ENCODE measurements around the gene AOPEP.
"Not testable (repeated sequence)": the region's sequence is repeated elsewhere in the genome, so short reads cannot be mapped to it uniquely, and the experiment has no call there.

Gene AOPEP

GRCh38 chr9:94961870-94962269 is 235.4 kb downstream of the AOPEP start:
- Histone ChIP-seq H3K27me3 (ENCODE audit: control insufficient read depth in 1 of 2, insufficient read depth in 2 of 2, low read length in 2 of 2) (no peaks in the 10 kb centered on the region), H3K4me1 (ENCODE audit: control insufficient read depth in 1 of 2, insufficient read depth in 2 of 2, low read length in 2 of 2) (no peaks in the 10 kb centered on the region), H3K36me3 (ENCODE audit: control insufficient read depth in 1 of 2, insufficient read depth in 2 of 2, low read length in 2 of 2) (no peaks in the 10 kb centered on the region), H3K9ac (ENCODE audit: low read depth in 1 of 2, low read length in 2 of 2) (no peak overlapping the region), H3K4me3 (ENCODE audit: low read depth in 1 of 2, low read length in 2 of 2) (no peak overlapping the region), H3K9me3 (ENCODE audit: control insufficient read depth in 1 of 2, low read length in 2 of 2) (no peaks in the 10 kb centered on the region), H3K27ac (ENCODE audit: low read depth, low read length) (no peak overlapping the region)

GRCh38 chr9:94965631-94966030 is 239.1 kb downstream of the AOPEP start:
- H3K4me3 ChIP-seq (ENCODE audit: low read depth in 1 of 2, low read length in 2 of 2); H3K9ac ChIP-seq (ENCODE audit: low read depth in 1 of 2, low read length in 2 of 2); H3K4me1 ChIP-seq (ENCODE audit: control insufficient read depth in 1 of 2, insufficient read depth in 2 of 2, low read length in 2 of 2); H3K27me3 ChIP-seq (ENCODE audit: control insufficient read depth in 1 of 2, insufficient read depth in 2 of 2, low read length in 2 of 2); H3K27ac ChIP-seq (ENCODE audit: low read depth, low read length); H3K36me3 ChIP-seq (ENCODE audit: control insufficient read depth in 1 of 2, insufficient read depth in 2 of 2, low read length in 2 of 2); H3K9me3 ChIP-seq (ENCODE audit: control insufficient read depth in 1 of 2, low read length in 2 of 2): not testable (repeated sequence)

- H3K4me1 ChIP-seq (ENCODE audit: control insufficient read depth in 1 of 2, insufficient read depth in 2 of 2, low read length in 2 of 2); H3K9ac ChIP-seq (ENCODE audit: low read depth in 1 of 2, low read length in 2 of 2); H3K9me3 ChIP-seq (ENCODE audit: control insufficient read depth in 1 of 2, low read length in 2 of 2); H3K36me3 ChIP-seq (ENCODE audit: control insufficient read depth in 1 of 2, insufficient read depth in 2 of 2, low read length in 2 of 2); H3K27me3 ChIP-seq (ENCODE audit: control insufficient read depth in 1 of 2, insufficient read depth in 2 of 2, low read length in 2 of 2); H3K4me3 ChIP-seq (ENCODE audit: low read depth in 1 of 2, low read length in 2 of 2); H3K27ac ChIP-seq (ENCODE audit: low read depth, low read length): not testable (repeated sequence)
These were observed 239.5 kb downstream of the AOPEP start for GRCh38 chr9:94966046-94966445.

- Histone ChIP-seq H3K9me3 (ENCODE audit: control insufficient read depth in 1 of 2, low read length in 2 of 2) (no peaks in the 10 kb centered on the region), H3K36me3 (ENCODE audit: control insufficient read depth in 1 of 2, insufficient read depth in 2 of 2, low read length in 2 of 2) (no peaks in the 10 kb centered on the region), H3K27ac (ENCODE audit: low read depth, low read length) (no peak overlapping the region), H3K4me3 (ENCODE audit: low read depth in 1 of 2, low read length in 2 of 2) (no peak overlapping the region), H3K4me1 (ENCODE audit: control insufficient read depth in 1 of 2, insufficient read depth in 2 of 2, low read length in 2 of 2) (peaks cover 12 to 17% of the 10 kb centered on the region in 2 donors), H3K27me3 (ENCODE audit: control insufficient read depth in 1 of 2, insufficient read depth in 2 of 2, low read length in 2 of 2) (no peaks in the 10 kb centered on the region), H3K9ac (ENCODE audit: low read depth in 1 of 2, low read length in 2 of 2) (no peak overlapping the region)
These were observed 241.0 kb downstream of the AOPEP start for GRCh38 chr9:94967482-94967881.

- Histone ChIP-seq H3K9ac (ENCODE audit: low read depth in 1 of 2, low read length in 2 of 2) (no peak overlapping the region), H3K27ac (ENCODE audit: low read depth, low read length) (no peak overlapping the region), H3K4me3 (ENCODE audit: low read depth in 1 of 2, low read length in 2 of 2) (no peak overlapping the region), H3K4me1 (ENCODE audit: control insufficient read depth in 1 of 2, insufficient read depth in 2 of 2, low read length in 2 of 2) (peaks cover 31 to 42% of the 10 kb centered on the region in 2 donors), H3K36me3 (ENCODE audit: control insufficient read depth in 1 of 2, insufficient read depth in 2 of 2, low read length in 2 of 2) (no peaks in the 10 kb centered on the region), H3K27me3 (ENCODE audit: control insufficient read depth in 1 of 2, insufficient read depth in 2 of 2, low read length in 2 of 2) (no peaks in the 10 kb centered on the region), H3K9me3 (ENCODE audit: control insufficient read depth in 1 of 2, low read length in 2 of 2) (no peaks in the 10 kb centered on the region)
These were observed 245.1 kb downstream of the AOPEP start for GRCh38 chr9:94971378-94972131.

GRCh38 chr9:94973451-94973941 is 247.0 kb downstream of the AOPEP start:
- no peak overlapping the region for H3K4me3 ChIP-seq (ENCODE audit: low read depth in 1 of 2, low read length in 2 of 2)
- no peaks in the 10 kb centered on the region for H3K36me3 ChIP-seq (ENCODE audit: control insufficient read depth in 1 of 2, insufficient read depth in 2 of 2, low read length in 2 of 2)
- no peaks in the 10 kb centered on the region for H3K9me3 ChIP-seq (ENCODE audit: control insufficient read depth in 1 of 2, low read length in 2 of 2)
- peak overlapping the region; percentile 48 for H3K27ac ChIP-seq (ENCODE audit: low read depth, low read length)
- H3K9ac ChIP-seq (ENCODE audit: low read depth in 1 of 2, low read length in 2 of 2), result no peak overlapping the region
- no peaks in the 10 kb centered on the region for H3K27me3 ChIP-seq (ENCODE audit: control insufficient read depth in 1 of 2, insufficient read depth in 2 of 2, low read length in 2 of 2)
- peaks cover 28 to 42% of the 10 kb centered on the region in 2 donors for H3K4me1 ChIP-seq (ENCODE audit: control insufficient read depth in 1 of 2, insufficient read depth in 2 of 2, low read length in 2 of 2)

GRCh38 chr9:94974154-94974879 is 247.8 kb downstream of the AOPEP start:
- H3K27me3 ChIP-seq (ENCODE audit: control insufficient read depth in 1 of 2, insufficient read depth in 2 of 2, low read length in 2 of 2), result no peaks in the 10 kb centered on the region
- H3K4me3 ChIP-seq (ENCODE audit: low read depth in 1 of 2, low read length in 2 of 2), result no peak overlapping the region
- H3K4me1 ChIP-seq (ENCODE audit: control insufficient read depth in 1 of 2, insufficient read depth in 2 of 2, low read length in 2 of 2), result peaks cover 28 to 42% of the 10 kb centered on the region in 2 donors
- no peak overlapping the region for H3K9ac ChIP-seq (ENCODE audit: low read depth in 1 of 2, low read length in 2 of 2)
- H3K36me3 ChIP-seq (ENCODE audit: control insufficient read depth in 1 of 2, insufficient read depth in 2 of 2, low read length in 2 of 2), result no peaks in the 10 kb centered on the region
- no peaks in the 10 kb centered on the region for H3K9me3 ChIP-seq (ENCODE audit: control insufficient read depth in 1 of 2, low read length in 2 of 2)
- H3K27ac ChIP-seq (ENCODE audit: low read depth, low read length), result no peak overlapping the region

- Histone ChIP-seq H3K27ac (ENCODE audit: low read depth, low read length) (no peak overlapping the region), H3K4me1 (ENCODE audit: control insufficient read depth in 1 of 2, insufficient read depth in 2 of 2, low read length in 2 of 2) (peaks cover 28 to 42% of the 10 kb centered on the region in 2 donors), H3K4me3 (ENCODE audit: low read depth in 1 of 2, low read length in 2 of 2) (no peak overlapping the region), H3K27me3 (ENCODE audit: control insufficient read depth in 1 of 2, insufficient read depth in 2 of 2, low read length in 2 of 2) (no peaks in the 10 kb centered on the region), H3K9me3 (ENCODE audit: control insufficient read depth in 1 of 2, low read length in 2 of 2) (no peaks in the 10 kb centered on the region), H3K9ac (ENCODE audit: low read depth in 1 of 2, low read length in 2 of 2) (no peak overlapping the region), H3K36me3 (ENCODE audit: control insufficient read depth in 1 of 2, insufficient read depth in 2 of 2, low read length in 2 of 2) (no peaks in the 10 kb centered on the region)
These were observed 249.0 kb downstream of the AOPEP start for GRCh38 chr9:94975480-94975879.

- no peak overlapping the region for H3K27ac ChIP-seq (ENCODE audit: low read depth, low read length)
- H3K27me3 ChIP-seq (ENCODE audit: control insufficient read depth in 1 of 2, insufficient read depth in 2 of 2, low read length in 2 of 2), result no peaks in the 10 kb centered on the region
- no peaks in the 10 kb centered on the region for H3K9me3 ChIP-seq (ENCODE audit: control insufficient read depth in 1 of 2, low read length in 2 of 2)
- H3K4me1 ChIP-seq (ENCODE audit: control insufficient read depth in 1 of 2, insufficient read depth in 2 of 2, low read length in 2 of 2), result peaks cover 28 to 42% of the 10 kb centered on the region in 2 donors
- no peak overlapping the region for H3K9ac ChIP-seq (ENCODE audit: low read depth in 1 of 2, low read length in 2 of 2)
- H3K36me3 ChIP-seq (ENCODE audit: control insufficient read depth in 1 of 2, insufficient read depth in 2 of 2, low read length in 2 of 2), result no peaks in the 10 kb centered on the region
- no peak overlapping the region for H3K4me3 ChIP-seq (ENCODE audit: low read depth in 1 of 2, low read length in 2 of 2)
These were observed 249.6 kb downstream of the AOPEP start for GRCh38 chr9:94976077-94976476.

- H3K27me3 ChIP-seq (ENCODE audit: control insufficient read depth in 1 of 2, insufficient read depth in 2 of 2, low read length in 2 of 2), result no peaks in the 10 kb centered on the region
- no peaks in the 10 kb centered on the region for H3K36me3 ChIP-seq (ENCODE audit: control insufficient read depth in 1 of 2, insufficient read depth in 2 of 2, low read length in 2 of 2)
- no peaks in the 10 kb centered on the region for H3K9me3 ChIP-seq (ENCODE audit: control insufficient read depth in 1 of 2, low read length in 2 of 2)
- H3K4me3 ChIP-seq (ENCODE audit: low read depth in 1 of 2, low read length in 2 of 2), result no peak overlapping the region
- no peak overlapping the region for H3K9ac ChIP-seq (ENCODE audit: low read depth in 1 of 2, low read length in 2 of 2)
- H3K4me1 ChIP-seq (ENCODE audit: control insufficient read depth in 1 of 2, insufficient read depth in 2 of 2, low read length in 2 of 2), result peaks cover 15 to 31% of the 10 kb centered on the region in 2 donors
- no peak overlapping the region for H3K27ac ChIP-seq (ENCODE audit: low read depth, low read length)
These were observed 250.9 kb downstream of the AOPEP start for GRCh38 chr9:94977416-94977815.
